Activated CD8-positive, alpha-beta T cell treated with anti-CD3 and anti-CD28 coated beads for 36 hours (primary cell): Measurements from ENCODE around the gene ADA. TPM values are rescaled to one million over a fixed set of nuclear protein-coding genes. Genes with fewer than 3 reads are reported as not detected.

ENCODE experiments used
- ATAC-seq: fragments of 200-7000 bp; cut with Tn5 transposase; one replicate; pipeline ENCODE4 v1.10.0; 2021; ENCODE audit warnings: mild to moderate bottlenecking, moderate library complexity
- CTCF ChIA-PET: fragments of 350-600 bp; sonication (Branson Sonifier 250); formaldehyde crosslinking; loops from one replicate; lab custom pipeline; 2021; ENCODE audit warnings: antibody characterized with exemption; lab: Charles Lee
- POLR2A ChIA-PET: fragments of 350-600 bp; sonication (Branson Sonifier 250); formaldehyde crosslinking; loops from one replicate; lab custom pipeline; 2021; ENCODE audit warnings: antibody characterized with exemption; lab: Charles Lee
- DNase-seq: peaks from one replicate; pipeline ENCODE4 v3.0.0-alpha.2; 2020
- H3K27ac Mint-ChIP-seq: one replicate; pipeline ENCODE4 v1.8.0; 2021; ENCODE audit warnings: mild to moderate bottlenecking, mixed read lengths
- H3K27me3 Mint-ChIP-seq: one replicate; pipeline ENCODE4 v1.8.0; 2021; ENCODE audit warnings: mixed read lengths
- H3K36me3 Mint-ChIP-seq: one replicate; pipeline ENCODE4 v1.8.0; 2021; ENCODE audit warnings: low read depth, mixed read lengths
- H3K4me1 Mint-ChIP-seq: one replicate; pipeline ENCODE4 v1.8.0; 2021; ENCODE audit warnings: low read depth, mixed read lengths
- H3K4me3 Mint-ChIP-seq: one replicate; pipeline ENCODE4 v1.8.0; 2021; ENCODE audit warnings: mild to moderate bottlenecking, moderate library complexity, mixed read lengths
- H3K9me3 Mint-ChIP-seq: one replicate; pipeline ENCODE4 v1.8.0; 2021; ENCODE audit warnings: mixed read lengths
- CTCF ChIP-seq: fragments of 200-600 bp; IDR thresholded peaks from one replicate; pipeline ENCODE4 v1.8.0; 2022; ENCODE audit warnings: antibody characterized with exemption, mild to moderate bottlenecking
- intact Hi-C: fragments of 100-400 bp; cut with micrococcal nuclease; formaldehyde crosslinking; loops from one replicate; pipeline ENCODE4 v1.10.0; 2022
- total RNA-seq, 2 experiments: library from RNA; stranded (reverse); gene quantifications; one replicate each; pipeline ENCODE4 v1.2.3, GENCODE V29; 2021

Gene ADA
- total RNA-seq, 2 experiments from 2014 or later, result 32.8 to 36.7 TPM

GRCh38 chr20:44624743-44625271 is 26.7 kb downstream of the ADA start:
- no peak overlapping the region for H3K27ac Mint-ChIP-seq
- POLR2A ChIA-PET, result interaction anchor here (1.0 kb wide), 1 partner anchor 18 kb away, joined by 3 read pairs; no protein-coding TSS in a partner anchor
- H3K4me3 Mint-ChIP-seq, result no peak overlapping the region
- no peaks in the 10 kb centered on the region for H3K9me3 Mint-ChIP-seq
- CTCF ChIA-PET, result interaction anchor here (1.4 kb wide), 1 partner anchor 240 kb away, joined by 3 read pairs; no protein-coding TSS in a partner anchor
- no peaks in the 10 kb centered on the region for H3K4me1 Mint-ChIP-seq
- intact Hi-C loops, result no loop called here
- TF ChIP-seq CTCF, result no peak
- no peak for DNase-seq
- no peaks in the 10 kb centered on the region for H3K27me3 Mint-ChIP-seq
- peaks cover 41% of the 10 kb centered on the region for H3K36me3 Mint-ChIP-seq
- no peak for ATAC-seq

- POLR2A ChIA-PET, result interaction anchor here (1.1 to 1.2 kb wide), 2 partner anchors 12 to 26 kb away, joined by 3 read pairs; no protein-coding TSS in a partner anchor
These were observed 27.3 kb downstream of the ADA start for GRCh38 chr20:44624152-44624551.

GRCh38 chr20:44622501-44623270 is 28.8 kb downstream of the ADA start:
- H3K27me3 Mint-ChIP-seq, result no peaks in the 10 kb centered on the region
- intact Hi-C loops, result no loop called here
- H3K36me3 Mint-ChIP-seq, result peaks cover 45% of the 10 kb centered on the region
- no peak overlapping the region for H3K27ac Mint-ChIP-seq
- ChIA-PET CTCF (interaction anchor here (1.0 to 2.2 kb wide), 3 partner anchors 17 to 62 kb away, joined by 3 to 5 read pairs (median 3); no protein-coding TSS in a partner anchor), POLR2A (interaction anchor here (1.1 to 1.2 kb wide), 2 partner anchors 13 to 28 kb away, joined by 3 read pairs; no protein-coding TSS in a partner anchor)
- no peak overlapping the region for H3K4me3 Mint-ChIP-seq
- no peaks in the 10 kb centered on the region for H3K9me3 Mint-ChIP-seq
- TF ChIP-seq CTCF, result no peak
- DNase-seq (no peak), ATAC-seq (no peak)
- H3K4me1 Mint-ChIP-seq, result peaks cover 18% of the 10 kb centered on the region

More at GRCh38 chr20:44624152-44624551, 27.3 kb downstream of the ADA start:
- Mint-ChIP-seq H3K4me1 (peaks cover 5% of the 10 kb centered on the region), H3K27me3 (no peaks in the 10 kb centered on the region), H3K4me3 (no peak overlapping the region), H3K9me3 (no peaks in the 10 kb centered on the region), H3K36me3 (peaks cover 46% of the 10 kb centered on the region), H3K27ac (no peak overlapping the region)
- CTCF ChIA-PET, result interaction anchor here (1.1 to 1.4 kb wide), 2 partner anchors 16 to 240 kb away, joined by 3 read pairs; no protein-coding TSS in a partner anchor
- intact Hi-C loops, result no loop called here
- DNase-seq (no peak), ATAC-seq (no peak)
- no peak for TF ChIP-seq CTCF

GRCh38 chr20:44621939-44622338 is 29.6 kb downstream of the ADA start:
- ATAC-seq, result no peak
- Mint-ChIP-seq H3K36me3 (peaks cover 45% of the 10 kb centered on the region), H3K27ac (no peak overlapping the region), H3K27me3 (no peaks in the 10 kb centered on the region), H3K4me1 (peaks cover 23% of the 10 kb centered on the region), H3K9me3 (no peaks in the 10 kb centered on the region), H3K4me3 (no peak overlapping the region)
- TF ChIP-seq CTCF, result no peak
- intact Hi-C loops, result no loop called here
- DNase-seq, result no peak
- CTCF ChIA-PET, result interaction anchor here (1.0 to 2.2 kb wide), 2 partner anchors 61 to 63 kb away, joined by 3 to 5 read pairs; no protein-coding TSS in a partner anchor
- POLR2A ChIA-PET, result no interaction called here
